GM21723 (cell line): ENCODE results near the gene TRDN.
"Not testable (repeated sequence)": the region's sequence is repeated elsewhere in the genome, so short reads cannot be mapped to it uniquely, and the experiment has no call there.

Experiments used
- ATAC-seq: cut with Tn5 transposase; IDR thresholded peaks from one replicate; pipeline ENCODE4 v1.9.1; 2021; ENCODE audit warnings: mild to moderate bottlenecking, moderate library complexity; ENCODE audit not compliant: unreplicated experiment

TRDN gene

DNA sequence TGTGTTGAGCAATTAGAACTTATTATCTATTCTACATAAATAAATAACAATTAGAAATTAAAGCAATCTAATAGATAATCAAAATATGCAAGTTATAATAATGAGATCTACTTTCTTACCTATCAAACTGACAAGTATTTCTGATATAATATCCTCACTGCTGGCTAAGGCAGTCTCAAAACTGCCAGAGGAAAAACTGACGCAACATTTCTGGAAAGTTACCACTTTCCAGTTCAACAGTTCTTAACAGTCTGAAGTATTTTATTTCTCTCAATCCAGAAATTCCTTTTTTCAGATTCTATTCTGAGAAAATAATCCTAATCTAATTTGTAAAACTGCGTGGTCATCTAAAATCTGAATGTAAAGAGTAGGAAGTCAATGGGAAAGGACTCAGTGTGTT, 121.0 kb downstream of the TRDN start:
- ATAC-seq = no peak

DNA sequence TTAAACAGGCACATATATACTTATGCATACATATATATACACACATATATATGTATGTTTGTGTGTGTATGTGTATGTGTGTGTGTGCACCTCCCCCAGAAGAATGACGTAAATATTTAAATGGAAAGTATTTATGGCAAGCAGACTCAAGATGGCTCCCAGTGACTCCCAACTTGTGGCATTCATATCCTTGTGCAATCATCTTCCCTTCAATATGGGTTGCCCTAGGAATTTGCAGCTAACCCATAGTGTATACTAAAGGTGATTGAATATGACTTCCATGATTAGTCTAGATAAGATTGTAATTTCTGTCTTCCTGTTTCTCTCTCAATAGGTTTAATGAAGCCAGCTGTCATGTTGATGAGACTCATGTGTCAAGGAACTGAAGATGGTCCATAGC, 127.6 kb downstream of the TRDN start:
- ATAC-seq = no peak

- ATAC-seq = no peak
Measured at GRCh38 chr6:123508290-123508689, 128.5 kb downstream of the TRDN start.

GRCh38 chr6:123507582-123507981, 129.2 kb downstream of the TRDN start:
- no peak for ATAC-seq

DNA sequence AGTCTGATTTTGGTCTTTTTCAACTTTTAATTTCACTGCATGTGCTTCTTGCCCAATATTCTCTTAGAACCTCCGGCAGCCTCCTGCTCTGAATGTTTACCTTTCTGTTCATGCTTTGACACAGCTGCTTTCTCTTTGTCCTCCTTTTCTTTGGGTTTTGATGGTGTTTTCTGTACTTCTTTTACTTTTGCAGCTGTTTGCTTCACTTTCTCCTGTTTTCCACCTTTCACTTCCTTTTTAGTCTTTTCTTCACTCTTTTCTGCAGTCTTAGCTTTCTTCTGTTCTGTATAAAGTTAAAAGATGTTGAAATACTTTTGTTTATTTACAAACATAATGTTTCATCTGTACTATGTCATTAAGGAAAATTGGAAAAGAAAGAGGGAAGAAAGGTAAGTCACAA, 133.1 kb downstream of the TRDN start:
- no peak for ATAC-seq

GRCh38 chr6:123497025-123497424, 139.7 kb downstream of the TRDN start:
- ATAC-seq = no peak

GRCh38 chr6:123489589-123489988, 147.2 kb downstream of the TRDN start:
- no peak for ATAC-seq

- ATAC-seq = no peak
Measured at GRCh38 chr6:123480986-123481385, 155.8 kb downstream of the TRDN start.

DNA sequence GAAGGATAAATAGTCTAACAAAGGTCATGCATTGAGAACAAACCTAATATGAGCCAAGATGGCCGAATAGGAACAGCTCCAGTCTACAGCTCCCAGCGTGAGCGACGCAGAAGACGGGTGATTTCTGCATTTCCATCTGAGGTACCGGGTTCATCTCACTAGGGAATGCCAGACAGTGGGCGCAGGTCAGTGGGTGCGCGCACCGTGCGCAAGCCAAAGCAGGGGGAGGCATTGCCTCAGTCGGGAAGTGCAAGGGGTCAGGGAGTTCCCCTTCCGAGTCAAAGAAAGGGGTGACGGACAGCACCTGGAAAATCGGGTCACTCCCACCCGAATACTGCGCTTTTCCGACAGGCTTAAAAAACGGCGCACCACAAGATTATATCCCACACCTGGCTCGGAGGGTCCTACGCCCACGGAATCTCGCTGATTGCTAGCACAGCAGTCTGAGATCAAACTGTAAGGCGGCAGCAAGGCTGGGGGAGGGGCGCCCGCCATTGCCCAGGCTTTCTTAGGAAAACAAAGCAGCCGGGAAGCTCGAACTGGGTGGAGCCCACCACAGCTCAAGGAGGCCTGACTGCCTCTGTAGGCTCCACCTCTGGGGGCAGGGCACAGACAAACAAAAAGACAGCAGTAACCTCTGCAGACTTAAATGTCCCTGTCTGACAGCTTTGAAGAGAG, 164.6 kb downstream of the TRDN start:
- ATAC-seq = not testable (repeated sequence)

GRCh38 chr6:123467392-123467791, 169.4 kb downstream of the TRDN start:
- no peak for ATAC-seq

DNA sequence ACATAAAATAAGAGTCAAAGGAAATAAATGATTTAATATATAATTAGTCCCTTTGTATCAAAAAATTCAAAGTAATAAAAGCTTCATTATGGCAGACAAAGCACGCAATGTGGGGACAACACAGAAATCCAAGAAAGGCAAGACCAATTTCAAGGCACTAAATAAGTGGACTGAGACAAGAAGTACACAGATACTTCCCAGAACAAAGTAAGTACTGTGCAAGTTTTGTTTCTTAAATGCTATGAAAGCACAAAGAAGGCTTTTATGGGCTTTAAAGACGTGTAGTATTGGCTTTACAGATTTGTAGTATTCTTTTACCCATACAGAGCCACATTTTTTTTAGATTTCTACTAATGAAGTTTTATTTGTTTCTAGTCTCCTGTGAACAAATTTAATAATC, 174.6 kb downstream of the TRDN start:
- ATAC-seq = no peak

DNA sequence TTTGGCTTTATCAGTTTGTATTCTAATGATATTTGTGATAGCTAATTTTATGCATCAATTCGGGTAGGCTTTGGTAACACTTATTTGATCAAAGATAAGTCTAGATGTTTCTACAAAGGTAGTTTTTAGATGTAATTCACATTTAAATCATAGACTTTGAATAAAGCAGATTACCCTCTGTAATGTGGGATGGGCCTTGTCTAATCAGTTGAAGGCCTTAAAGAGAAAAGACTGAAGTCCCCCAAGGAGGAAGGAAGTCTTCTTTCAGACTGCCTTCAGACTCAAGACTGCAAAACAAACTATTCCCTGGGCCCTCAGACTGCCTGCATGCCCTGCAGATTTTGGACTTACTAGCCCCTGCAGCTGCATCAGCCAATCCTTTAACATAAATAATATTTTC, 178.5 kb downstream of the TRDN start:
- no peak for ATAC-seq

- no peak for ATAC-seq
Measured at GRCh38 chr6:123456836-123457235, 179.9 kb downstream of the TRDN start.

DNA sequence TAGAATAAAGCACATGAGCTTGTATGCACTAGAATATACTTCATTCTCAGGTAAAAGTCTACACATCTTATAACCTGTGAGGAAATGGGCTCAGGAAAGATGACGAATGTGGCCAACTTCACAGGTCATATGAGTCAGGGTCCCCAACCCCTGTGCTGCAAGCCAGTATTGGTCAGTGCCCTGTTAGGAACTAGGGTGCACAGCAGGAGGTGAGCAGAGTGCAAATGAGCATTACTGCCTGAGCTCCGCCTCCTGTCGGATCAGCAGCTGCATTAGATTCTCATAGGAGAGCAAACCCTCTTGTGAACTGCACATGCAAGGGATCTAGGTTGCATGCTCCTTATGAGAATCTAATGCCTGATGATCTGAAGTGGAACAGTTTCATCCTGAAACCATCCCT, 182.3 kb downstream of the TRDN start:
- no peak for ATAC-seq

GRCh38 chr6:123453071-123453470, 183.7 kb downstream of the TRDN start:
- ATAC-seq = not testable (repeated sequence)

GRCh38 chr6:123448306-123448884, 188.4 kb downstream of the TRDN start:
- ATAC-seq = no peak

DNA sequence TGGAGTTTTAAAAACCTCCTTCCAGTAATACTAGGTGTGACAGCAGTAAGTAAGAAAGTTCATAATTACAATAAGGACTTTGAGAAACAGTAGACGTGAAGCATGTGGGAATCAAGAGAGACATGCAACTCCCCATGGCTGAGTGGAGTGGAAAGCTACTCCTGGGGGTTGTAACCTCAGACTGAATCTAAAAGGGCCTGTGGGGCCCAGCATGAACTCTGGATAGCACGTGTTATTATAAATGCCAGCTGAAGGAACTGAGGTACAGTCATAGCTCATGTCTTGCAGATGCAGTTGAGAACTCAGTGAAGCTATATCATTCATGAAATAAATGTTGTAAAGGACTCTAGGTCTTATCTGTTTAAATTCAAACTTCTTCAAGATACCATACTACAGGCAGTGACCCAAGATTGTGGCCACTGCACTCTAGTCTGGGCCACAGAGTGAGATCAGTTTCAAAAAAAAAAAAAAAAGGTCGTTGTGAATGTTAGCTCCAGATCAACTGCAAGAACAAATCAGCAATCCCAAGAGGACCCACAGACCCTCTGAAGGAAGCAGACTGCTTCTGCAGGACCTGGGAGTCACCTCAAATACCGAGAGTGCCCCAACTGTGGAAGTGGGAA, 189.3 kb downstream of the TRDN start:
- ATAC-seq = no peak

- ATAC-seq = no peak
Measured at GRCh38 chr6:123439371-123439770, 197.4 kb downstream of the TRDN start.

DNA sequence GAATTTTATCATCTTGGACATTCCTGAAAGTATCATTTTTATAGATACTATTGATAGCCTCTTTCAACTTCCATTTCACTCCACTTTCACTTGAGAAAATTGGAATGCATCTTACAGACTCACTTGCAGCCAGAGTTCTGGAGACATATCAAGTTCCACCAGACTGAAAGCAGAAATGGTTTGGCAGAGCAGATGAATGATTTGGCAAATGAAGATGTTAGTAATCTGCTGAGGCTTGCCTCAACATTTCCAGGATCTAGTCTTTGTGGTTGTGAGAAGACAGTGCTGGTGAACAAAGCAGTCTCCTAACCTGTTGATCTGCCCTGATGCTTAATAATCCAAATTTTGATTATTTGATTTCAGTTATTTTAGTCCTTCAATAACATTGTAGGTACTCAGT, 202.6 kb downstream of the TRDN start:
- no peak for ATAC-seq

DNA sequence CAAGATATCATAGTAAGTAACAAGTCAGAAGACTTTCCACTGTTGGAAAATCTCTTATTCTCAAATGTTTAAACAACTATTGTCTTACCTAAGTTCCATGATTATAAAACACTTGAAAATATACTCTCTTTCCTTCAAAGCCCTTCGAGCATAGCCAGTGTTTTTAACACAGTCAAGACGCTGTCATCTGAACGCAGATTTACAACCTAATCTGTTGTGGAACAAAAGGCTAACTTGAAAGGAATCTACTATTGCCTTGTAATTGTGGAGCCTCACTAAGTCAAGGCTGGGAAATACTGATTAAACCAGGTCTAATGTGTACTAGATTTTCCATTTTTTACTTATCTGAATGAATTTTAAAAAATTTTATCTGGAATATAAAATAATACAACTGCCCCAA, 205.8 kb downstream of the TRDN start:
- ATAC-seq = no peak

DNA sequence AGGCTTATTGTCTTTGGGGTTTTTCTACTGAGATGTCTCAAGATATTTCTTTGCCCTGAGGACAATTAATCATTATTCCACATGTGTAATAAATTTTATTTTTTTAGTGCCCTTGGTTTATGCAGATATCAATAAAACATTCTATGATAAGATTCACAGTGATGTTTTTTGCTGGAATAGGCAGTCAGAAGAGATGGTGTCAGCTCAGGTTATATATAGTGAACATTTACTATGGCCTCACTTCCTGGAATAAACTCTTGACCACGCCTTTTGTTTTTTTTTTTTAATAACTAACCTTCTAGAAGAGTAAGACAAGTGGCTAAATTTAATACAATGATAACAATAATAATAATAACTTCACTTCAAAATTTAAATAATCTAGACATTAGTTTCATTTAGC, 209.7 kb downstream of the TRDN start:
- no peak for ATAC-seq

GRCh38 chr6:123423130-123423529, 213.6 kb downstream of the TRDN start:
- ATAC-seq = no peak

- ATAC-seq = no peak
Measured at GRCh38 chr6:123420512-123420911, 216.2 kb downstream of the TRDN start.
